Body of pancreas (tissue), 4 donors: ENCODE data around the gene AGT.

Source experiments
- POLR2A ChIP-seq, 3 donors: fragments of 450-650 bp; IDR thresholded peaks; one replicate each; pipeline ENCODE4 v1.6.1; 2016; ENCODE audit warnings: antibody characterized with exemption in 3 of 3, mild to moderate bottlenecking in 2 of 3
- TF ChIP-seq, protein P1 (sequence below), 7 experiments: fragments of 450-650 bp in 4 of 7; fragments of 200-600 bp in 3 of 7; sonication (generic) in 3 of 7; IDR thresholded peaks; one replicate each; pipeline ENCODE4 v1.5.1; 2016 to 2019; ENCODE audit warnings: antibody characterized with exemption in 7 of 7

GRCh38 chr1:230669543-230669942, 44.4 kb downstream of the AGT start:
- TF ChIP-seq, protein P1, sequence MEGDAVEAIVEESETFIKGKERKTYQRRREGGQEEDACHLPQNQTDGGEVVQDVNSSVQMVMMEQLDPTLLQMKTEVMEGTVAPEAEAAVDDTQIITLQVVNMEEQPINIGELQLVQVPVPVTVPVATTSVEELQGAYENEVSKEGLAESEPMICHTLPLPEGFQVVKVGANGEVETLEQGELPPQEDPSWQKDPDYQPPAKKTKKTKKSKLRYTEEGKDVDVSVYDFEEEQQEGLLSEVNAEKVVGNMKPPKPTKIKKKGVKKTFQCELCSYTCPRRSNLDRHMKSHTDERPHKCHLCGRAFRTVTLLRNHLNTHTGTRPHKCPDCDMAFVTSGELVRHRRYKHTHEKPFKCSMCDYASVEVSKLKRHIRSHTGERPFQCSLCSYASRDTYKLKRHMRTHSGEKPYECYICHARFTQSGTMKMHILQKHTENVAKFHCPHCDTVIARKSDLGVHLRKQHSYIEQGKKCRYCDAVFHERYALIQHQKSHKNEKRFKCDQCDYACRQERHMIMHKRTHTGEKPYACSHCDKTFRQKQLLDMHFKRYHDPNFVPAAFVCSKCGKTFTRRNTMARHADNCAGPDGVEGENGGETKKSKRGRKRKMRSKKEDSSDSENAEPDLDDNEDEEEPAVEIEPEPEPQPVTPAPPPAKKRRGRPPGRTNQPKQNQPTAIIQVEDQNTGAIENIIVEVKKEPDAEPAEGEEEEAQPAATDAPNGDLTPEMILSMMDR (IDR thresholded peaks at IDR 0.05), result no peak
- TF ChIP-seq POLR2A (IDR thresholded peaks at IDR 0.05), result no peak
